ENCODE measurements around the gene FCER1G.

Gene FCER1G

DNA sequence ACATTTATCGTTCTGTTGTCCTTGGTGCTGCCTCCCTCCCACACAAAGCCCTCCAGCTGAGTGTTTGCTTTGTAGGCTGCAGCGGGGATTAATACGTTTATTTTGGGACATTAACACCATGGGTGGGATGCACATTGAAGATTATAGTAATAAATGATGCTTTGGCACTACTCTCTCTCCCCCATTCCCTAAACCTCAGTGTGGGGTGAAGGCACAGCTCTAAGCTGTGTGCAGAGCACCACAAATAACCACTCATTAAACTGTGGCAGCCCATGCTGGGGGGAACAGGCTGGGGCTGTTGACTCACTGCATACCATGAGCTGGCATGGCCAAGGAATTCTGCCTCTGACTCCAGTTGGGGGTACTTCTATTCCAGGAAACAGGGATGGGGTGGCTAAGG lies 51.1 kb downstream of the FCER1G start:
- DNase-seq (ENCODE audit: low read depth in 2 of 2): no peak

- DNase-seq (ENCODE audit: low read depth in 2 of 2): no peak
These were observed 51.7 kb downstream of the FCER1G start for GRCh38 chr1:161266836-161267235.

GRCh38 chr1:161267321-161267720 lies 52.2 kb downstream of the FCER1G start:
- DNase-seq (ENCODE audit: low read depth in 2 of 2): no peak

Measured in stimulated activated CD8-positive, alpha-beta memory T cell treated with anti-CD3 and anti-CD28 coated beads, Interleukin-2, amount 100 ng/mL, for 48 hours (primary cell).